Activated gamma-delta T cell treated with anti-CD3 and anti-CD28 coated beads, Interleukin-2, amount 50 U/mL, for 16 hours (primary cell): Measurements from ENCODE around the gene ARF5.

Experiments used
- DNase-seq: peaks from one replicate; pipeline ENCODE4 v3.0.0-alpha.2; 2020; ENCODE audit warnings: low read depth

The ARF5 gene

DNA sequence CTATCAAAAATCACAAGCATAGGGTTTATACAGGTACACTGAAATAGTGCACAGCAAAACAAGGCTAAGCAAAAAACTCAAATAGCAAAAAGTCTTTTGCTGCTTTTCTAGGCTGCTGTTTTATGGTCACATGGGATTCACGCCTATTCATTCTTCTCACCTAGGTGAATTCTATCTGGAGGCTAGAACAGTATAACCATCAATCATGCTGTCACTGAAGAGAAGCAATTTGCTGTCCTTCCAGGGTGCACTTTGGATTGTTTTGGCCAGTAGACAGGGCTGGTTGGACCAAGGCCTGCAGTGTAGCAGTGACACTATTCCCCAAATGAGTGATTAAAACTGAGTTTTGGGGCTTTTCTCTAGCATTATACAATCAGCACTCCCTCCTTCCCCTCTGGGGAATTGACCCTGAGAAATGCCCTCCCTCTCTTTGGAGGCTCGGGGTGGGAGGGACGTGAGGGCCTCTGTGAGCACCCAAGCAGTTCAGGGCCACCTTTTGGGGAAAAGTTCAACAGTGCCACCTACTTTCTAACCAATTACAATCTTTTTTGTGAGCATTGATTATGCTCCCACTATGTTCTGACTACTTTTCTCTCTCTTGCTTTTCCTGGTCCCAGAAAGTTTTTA is 47.6 kb downstream of the ARF5 start:
- DNase-seq = no peak

DNA sequence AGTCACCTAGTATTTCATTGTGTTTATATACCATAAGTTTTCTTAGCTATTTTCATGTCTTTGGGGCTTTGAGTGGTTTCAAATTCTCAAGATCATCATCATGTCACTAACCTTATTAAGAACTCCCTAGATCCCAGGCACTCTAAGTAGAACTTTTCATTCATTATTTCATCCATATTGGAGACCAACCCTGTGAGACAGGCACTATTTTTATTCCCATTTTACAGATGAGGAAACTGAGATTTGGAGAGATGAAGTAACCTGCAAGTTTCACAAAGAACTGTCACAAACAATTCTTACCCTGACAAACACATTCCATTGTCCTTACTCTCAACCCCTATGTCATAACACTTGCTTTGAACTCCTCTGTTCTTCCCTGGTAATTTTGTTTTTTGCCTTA is 50.0 kb downstream of the ARF5 start:
- DNase-seq = no peak
